ENCODE data around the gene KCTD16. TPM values are rescaled to one million over a fixed set of nuclear protein-coding genes. Genes with fewer than 3 reads are reported as not detected.

KCTD16 gene
- total RNA-seq, 4 donors from 2014 or later, result 0.12 to 2.4 (median 0.26) TPM; not detected in 1

DNA sequence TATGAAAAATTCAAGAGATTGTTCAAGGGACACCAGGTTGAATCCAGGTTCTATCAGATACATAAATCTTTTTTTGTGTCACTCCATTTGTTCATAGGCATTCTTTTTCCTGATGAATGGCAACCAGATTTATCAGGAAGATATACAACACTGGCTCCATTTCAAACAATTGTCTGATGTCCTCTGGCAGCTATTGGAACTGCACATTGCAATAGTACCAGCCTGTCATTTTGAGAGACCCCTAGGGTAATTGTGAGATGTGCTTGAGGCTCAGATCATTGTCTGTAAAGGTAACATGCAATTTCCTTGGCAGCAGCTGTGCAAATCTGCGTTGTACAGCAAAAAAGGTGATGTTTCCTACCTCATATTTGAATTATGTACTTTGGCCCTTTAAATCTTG, 25.9 kb downstream of the KCTD16 start:
- no peak for DNase-seq
- TF ChIP-seq POLR2A (IDR thresholded peaks at IDR 0.05), result no peak
- TF ChIP-seq, protein P1, sequence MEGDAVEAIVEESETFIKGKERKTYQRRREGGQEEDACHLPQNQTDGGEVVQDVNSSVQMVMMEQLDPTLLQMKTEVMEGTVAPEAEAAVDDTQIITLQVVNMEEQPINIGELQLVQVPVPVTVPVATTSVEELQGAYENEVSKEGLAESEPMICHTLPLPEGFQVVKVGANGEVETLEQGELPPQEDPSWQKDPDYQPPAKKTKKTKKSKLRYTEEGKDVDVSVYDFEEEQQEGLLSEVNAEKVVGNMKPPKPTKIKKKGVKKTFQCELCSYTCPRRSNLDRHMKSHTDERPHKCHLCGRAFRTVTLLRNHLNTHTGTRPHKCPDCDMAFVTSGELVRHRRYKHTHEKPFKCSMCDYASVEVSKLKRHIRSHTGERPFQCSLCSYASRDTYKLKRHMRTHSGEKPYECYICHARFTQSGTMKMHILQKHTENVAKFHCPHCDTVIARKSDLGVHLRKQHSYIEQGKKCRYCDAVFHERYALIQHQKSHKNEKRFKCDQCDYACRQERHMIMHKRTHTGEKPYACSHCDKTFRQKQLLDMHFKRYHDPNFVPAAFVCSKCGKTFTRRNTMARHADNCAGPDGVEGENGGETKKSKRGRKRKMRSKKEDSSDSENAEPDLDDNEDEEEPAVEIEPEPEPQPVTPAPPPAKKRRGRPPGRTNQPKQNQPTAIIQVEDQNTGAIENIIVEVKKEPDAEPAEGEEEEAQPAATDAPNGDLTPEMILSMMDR (IDR thresholded peaks at IDR 0.05), result no peak
- intact Hi-C loops (cut with DNase I; ENCODE audit: low total_unique reads), result no loop called here

DNA sequence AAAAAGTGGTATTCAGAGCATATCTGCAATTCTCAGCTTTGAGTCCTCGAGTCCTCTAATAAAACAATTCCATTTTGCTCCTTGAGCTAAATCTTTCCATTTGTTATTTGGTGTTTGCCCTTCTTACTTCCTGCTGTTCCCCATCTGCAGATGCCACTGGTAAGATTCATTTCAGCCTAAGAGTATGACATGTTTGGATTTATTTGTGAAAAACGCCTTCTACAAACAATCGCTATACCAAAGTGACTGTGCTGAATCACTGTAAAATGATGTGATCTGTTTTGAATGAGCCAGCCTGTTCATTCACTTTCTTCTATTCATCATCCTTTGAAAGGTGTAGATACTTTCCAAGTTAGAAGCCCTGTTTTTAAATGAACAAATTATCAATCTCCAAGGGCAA, 27.7 kb downstream of the KCTD16 start:
- Histone ChIP-seq H3K27ac (no peak overlapping the region), H3K9me3 (no peaks in the 10 kb centered on the region), H3K4me1 (peaks cover 0 to under 1% of the 10 kb centered on the region in 2 donors), H3K36me3 (no peaks in the 10 kb centered on the region), H3K27me3 (no peaks in the 10 kb centered on the region), H3K4me3 (no peak overlapping the region)
- intact Hi-C loops (cut with DNase I; ENCODE audit: low total_unique reads), result no loop called here
- TF ChIP-seq, protein P1 (IDR thresholded peaks at IDR 0.05), result no peak
- TF ChIP-seq POLR2A (IDR thresholded peaks at IDR 0.05), result no peak
- no peak for DNase-seq

More for the DNA sequence above, 25.9 kb downstream of the KCTD16 start:
- H3K4me1 ChIP-seq, result no peaks in the 10 kb centered on the region
- no peaks in the 10 kb centered on the region for H3K36me3 ChIP-seq
- H3K9me3 ChIP-seq, result no peaks in the 10 kb centered on the region
- H3K27ac ChIP-seq, result no peak overlapping the region
- no peak overlapping the region for H3K4me3 ChIP-seq
- H3K27me3 ChIP-seq, result no peaks in the 10 kb centered on the region

DNA sequence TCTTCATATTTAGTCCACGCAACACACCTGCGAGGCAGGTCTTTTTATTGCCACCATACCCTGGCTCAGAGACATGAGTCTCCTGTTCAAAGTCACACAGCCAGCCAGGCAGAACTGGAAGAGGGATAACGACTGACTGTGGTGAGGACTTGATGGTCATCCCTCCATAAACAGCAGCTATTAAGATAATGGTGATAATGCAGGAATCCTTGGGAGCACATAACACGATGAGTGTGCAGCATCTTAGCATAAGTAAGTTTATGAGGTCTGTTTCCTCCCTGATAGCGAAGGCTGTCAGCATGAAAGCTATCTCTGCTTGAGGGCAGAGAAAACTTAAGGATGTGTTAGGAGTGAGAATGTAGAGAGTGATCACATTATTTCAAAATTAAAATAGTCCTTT, 30.9 kb downstream of the KCTD16 start:
- intact Hi-C loops (cut with DNase I; ENCODE audit: low total_unique reads), result no loop called here
- no peak overlapping the region for H3K4me3 ChIP-seq
- H3K27me3 ChIP-seq, result no peaks in the 10 kb centered on the region
- DNase-seq, result no peak
- no peaks in the 10 kb centered on the region for H3K36me3 ChIP-seq
- H3K9me3 ChIP-seq, result no peaks in the 10 kb centered on the region
- no peak overlapping the region for H3K27ac ChIP-seq
- no peak for TF ChIP-seq POLR2A (IDR thresholded peaks at IDR 0.05)
- TF ChIP-seq, protein P1 (IDR thresholded peaks at IDR 0.05), result no peak
- H3K4me1 ChIP-seq, result peaks cover 3% of the 10 kb centered on the region in 2 donors

DNA sequence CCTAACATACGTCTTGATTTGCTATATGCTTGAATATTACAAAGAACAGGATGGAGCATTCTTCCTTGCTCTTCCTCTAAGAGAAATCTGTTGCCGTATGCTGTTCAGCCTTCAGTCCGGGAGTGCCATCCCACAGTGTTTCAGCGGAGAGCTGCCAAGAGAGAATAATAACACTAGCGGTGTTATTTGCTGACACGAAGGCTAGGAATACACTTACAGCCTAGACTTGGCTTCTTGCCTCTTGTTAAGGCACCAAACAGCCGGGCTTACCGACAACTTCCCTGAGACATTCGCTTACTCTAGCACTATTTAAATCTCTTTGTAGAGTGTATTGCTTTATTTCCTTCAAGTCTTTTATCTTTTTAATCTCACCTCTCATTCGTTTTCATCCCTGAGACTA, 31.4 kb downstream of the KCTD16 start:
- Histone ChIP-seq H3K4me3 (no peak overlapping the region), H3K27ac (no peak overlapping the region), H3K9me3 (no peaks in the 10 kb centered on the region), H3K27me3 (no peaks in the 10 kb centered on the region), H3K36me3 (no peaks in the 10 kb centered on the region), H3K4me1 (peaks cover 3% of the 10 kb centered on the region in 2 donors)
- intact Hi-C loops (cut with DNase I; ENCODE audit: low total_unique reads), result no loop called here
- TF ChIP-seq POLR2A (IDR thresholded peaks at IDR 0.05), result no peak
- TF ChIP-seq, protein P1 (IDR thresholded peaks at IDR 0.05), result no peak
- no peak for DNase-seq

DNA sequence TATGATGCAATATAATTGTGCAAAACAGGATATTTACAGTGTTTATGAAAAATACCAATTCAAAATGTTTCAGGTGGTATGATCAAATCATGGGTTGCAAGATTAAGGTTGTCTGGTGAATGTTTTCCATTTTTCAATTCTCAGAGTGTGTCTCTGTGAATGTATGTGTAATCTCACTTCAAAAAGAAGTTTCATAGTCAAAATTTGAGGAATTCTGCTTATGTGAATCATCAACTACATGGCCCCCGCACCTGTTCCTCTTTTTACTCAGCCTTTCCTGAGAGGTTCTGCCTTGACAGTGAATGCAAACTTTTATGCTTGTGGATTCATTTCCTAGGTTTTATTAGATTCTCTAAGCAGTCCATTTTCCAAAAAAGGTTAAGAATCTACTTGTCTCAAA, 32.1 kb downstream of the KCTD16 start:
- Histone ChIP-seq H3K9me3 (no peaks in the 10 kb centered on the region), H3K27ac (no peak overlapping the region), H3K4me3 (no peak overlapping the region), H3K27me3 (no peaks in the 10 kb centered on the region), H3K36me3 (no peaks in the 10 kb centered on the region), H3K4me1 (peaks cover 3% of the 10 kb centered on the region in 2 donors)
- TF ChIP-seq, protein P1 (IDR thresholded peaks at IDR 0.05), result no peak
- no peak for TF ChIP-seq POLR2A (IDR thresholded peaks at IDR 0.05)
- intact Hi-C loops (cut with DNase I; ENCODE audit: low total_unique reads), result no loop called here
- DNase-seq, result no peak

Measured in uterus (tissue), 4 donors.